GM19238 (cell line): ENCODE data around the gene SAE1.
"Not testable (repeated sequence)": the region's sequence is repeated elsewhere in the genome, so short reads cannot be mapped to it uniquely, and the experiment has no call there.

Experiments
- DNase-seq: peaks from one replicate; pipeline ENCODE4 v3.0.0; 2011; ENCODE audit warnings: low spot score; ENCODE audit not compliant: insufficient read length

SAE1 gene

DNA sequence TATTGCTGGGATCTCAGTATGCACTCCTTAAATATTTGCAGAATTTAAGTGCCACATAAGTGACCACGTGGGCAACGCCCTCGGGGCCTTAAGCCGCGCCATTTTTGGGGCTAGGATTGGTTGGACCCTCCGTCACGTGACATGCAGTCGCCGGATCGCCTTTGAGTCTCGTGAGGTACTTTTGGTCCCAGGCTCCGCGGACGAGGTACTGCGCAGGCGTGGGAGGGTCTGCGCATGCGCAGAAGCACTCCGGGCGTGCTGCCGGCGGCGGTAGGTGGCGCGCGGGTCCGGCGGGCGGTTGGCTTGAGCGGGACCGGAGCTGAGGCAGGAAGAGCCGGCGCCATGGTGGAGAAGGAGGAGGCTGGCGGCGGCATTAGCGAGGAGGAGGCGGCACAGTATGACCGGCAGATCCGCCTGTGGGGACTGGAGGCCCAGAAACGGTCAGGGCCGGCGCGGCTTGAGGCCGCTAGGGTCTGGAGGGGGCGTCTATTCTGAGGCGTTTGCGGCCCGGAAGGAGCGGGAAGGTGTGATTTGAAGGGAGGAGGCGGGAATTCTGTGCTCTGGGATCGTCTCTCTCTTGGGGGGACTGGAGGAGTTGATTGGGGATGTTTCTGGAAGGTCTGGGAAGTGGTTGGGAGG is at the start of gene SAE1:
Gene SAE1 (plus strand): TSS at position 247 of the 639 bp plus-strand sequence. CDS start 96 bp downstream, at position 343.
- DNase-seq = peak; percentile 98

DNA sequence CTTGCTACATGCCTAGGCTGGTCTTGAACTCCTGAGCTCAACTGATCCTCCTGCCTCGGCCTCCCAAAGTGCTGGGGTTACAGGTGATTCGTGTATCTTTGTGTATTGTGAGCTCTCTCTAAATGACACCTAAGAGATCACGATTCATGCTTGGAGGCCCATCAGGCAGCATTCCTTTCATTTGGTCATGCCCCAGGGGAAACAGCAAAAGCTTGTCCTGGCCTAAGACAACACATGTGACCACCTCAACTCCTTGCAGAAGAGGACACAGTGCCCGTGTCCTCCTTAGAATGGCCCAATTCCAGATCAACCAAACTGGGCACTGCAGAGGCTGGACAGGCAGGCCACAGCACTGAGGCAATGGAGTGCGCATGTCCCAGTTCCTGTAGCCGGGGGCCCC is 49.5 kb upstream of the SAE1 start:
- no peak for DNase-seq

DNA sequence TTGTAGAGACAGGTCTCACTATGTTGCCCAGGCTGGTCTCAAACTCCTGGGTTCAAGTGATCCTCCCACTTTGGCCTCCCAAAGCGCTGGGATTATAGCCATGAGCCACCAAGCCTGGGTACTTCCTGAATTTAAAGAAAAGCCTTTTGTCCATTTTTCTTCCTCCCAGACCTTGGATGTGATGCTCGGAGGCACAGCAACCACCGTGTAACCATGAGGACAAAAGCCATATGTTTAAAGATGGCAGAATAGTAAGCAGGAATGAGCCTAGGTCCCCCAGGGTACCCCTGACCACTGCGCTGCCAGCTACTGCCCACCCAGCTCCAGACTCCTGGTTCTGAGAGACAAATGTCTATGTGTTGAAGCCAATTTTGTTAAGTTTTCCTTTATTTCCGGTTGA is 48.1 kb upstream of the SAE1 start:
- DNase-seq = no peak

DNA sequence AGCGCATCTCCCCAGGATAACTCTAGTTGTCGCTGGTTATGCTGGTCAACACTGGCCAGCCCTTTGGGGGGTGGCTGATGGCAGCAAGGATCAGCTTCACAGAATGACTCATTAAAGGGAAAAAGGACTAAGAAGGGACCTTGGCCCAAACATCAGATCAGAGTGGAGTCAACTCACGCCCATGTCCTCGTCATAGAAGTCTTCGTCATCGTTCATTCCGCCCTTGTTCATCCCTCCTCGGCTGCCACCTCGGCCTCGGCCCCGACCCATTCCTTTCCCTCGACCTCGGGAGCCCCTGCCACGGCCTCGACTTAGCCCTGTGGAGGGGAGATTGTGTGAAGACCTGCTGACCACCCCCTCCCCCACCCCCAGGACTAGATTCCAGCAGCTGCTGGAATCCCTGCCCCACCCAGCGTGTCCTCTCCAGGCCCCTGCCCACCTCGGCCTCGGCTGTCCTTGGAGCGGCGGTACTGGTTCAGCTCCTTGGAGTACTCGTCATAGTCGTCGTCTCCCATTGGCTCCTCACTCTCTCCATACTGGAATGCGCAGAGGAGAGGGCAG is 45.7 kb upstream of the SAE1 start:
- DNase-seq = no peak

DNA sequence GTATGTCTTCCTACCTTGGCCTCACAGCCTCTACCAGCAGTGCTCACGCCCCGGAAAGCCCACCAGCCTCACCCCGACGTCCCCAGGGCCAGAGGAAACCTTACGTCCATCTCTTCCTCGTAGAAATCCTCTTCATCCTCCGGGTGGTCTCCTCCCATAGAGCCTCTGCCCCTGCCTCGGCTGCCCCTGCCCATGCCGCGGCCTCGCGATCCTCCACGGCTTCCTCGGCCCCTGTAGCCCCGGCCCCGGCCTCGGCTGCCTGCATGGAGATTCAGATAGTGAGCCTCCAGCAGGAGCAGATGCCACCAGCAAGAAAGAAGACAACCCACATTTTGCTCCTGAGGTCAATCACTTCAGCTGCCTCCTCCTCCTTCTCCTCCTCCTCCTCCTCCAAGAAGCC is 44.4 kb upstream of the SAE1 start:
- no peak for DNase-seq

DNA sequence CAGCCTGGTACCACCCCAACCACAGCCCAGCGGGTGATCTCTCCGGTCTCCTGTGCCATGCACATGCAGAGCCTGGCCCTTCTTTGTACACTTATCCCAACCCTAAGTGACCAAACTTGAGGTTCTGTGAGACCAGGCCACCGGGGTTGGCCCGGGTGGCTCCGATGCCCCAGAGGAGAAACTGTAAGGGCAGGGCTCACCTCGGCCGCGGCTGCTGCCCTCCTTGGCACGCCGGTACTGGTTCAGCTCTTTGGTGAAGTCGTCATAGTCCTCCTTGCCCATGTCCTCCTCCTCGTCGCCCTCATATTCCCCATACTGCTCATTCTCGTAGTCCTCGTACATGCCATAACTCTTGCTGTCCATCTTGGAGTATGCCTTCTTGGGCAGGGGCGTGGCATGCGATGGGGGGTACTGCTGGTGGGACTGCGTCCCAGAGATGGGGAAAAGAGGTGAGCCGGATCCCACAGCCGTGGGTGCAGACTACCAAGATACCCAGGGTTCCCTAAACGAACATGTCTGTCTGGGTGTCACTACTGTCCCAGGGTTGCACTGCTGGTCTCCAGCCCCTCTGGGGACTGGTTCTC is 40.8 kb upstream of the SAE1 start:
- DNase-seq = no peak

DNA sequence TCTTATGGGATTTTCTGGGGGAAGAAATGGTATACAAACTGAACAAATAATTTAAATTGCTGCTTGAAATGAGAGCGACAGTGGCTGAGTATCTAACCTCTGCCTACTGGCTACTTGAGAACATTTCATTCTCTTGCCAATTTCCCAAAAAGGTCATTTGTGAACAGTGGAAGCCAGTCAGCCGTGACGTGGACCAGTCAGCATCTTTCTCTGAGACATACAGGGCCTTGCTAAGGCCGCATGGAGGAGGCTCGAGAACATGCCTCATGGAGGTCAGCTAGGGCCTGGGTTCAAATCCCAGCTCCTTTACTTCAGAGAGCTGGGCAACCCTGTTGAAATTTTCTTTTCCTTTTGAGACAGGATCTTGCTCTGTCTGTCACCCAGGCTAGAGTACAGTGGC is 37.4 kb upstream of the SAE1 start:
- no peak for DNase-seq

DNA sequence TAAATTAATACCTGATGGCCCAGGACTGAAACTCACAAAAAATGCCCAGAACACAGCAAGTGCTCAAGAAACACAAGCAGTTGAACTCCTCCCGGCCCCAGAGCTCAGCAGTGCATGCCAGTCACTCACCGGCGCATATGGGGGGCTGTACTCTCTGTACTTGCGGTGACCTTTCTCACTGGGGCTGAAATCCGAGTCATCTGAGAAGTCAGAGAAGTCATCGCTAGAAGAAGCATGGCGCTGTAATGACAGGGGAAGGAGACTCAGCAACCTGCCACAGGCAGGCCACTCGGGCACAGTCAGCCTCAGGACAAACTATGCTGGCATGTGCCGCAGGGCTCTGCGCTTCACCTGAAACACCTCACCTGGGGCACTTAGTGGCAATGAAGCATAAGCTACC is 36.8 kb upstream of the SAE1 start:
- peak; percentile 67 for DNase-seq

DNA sequence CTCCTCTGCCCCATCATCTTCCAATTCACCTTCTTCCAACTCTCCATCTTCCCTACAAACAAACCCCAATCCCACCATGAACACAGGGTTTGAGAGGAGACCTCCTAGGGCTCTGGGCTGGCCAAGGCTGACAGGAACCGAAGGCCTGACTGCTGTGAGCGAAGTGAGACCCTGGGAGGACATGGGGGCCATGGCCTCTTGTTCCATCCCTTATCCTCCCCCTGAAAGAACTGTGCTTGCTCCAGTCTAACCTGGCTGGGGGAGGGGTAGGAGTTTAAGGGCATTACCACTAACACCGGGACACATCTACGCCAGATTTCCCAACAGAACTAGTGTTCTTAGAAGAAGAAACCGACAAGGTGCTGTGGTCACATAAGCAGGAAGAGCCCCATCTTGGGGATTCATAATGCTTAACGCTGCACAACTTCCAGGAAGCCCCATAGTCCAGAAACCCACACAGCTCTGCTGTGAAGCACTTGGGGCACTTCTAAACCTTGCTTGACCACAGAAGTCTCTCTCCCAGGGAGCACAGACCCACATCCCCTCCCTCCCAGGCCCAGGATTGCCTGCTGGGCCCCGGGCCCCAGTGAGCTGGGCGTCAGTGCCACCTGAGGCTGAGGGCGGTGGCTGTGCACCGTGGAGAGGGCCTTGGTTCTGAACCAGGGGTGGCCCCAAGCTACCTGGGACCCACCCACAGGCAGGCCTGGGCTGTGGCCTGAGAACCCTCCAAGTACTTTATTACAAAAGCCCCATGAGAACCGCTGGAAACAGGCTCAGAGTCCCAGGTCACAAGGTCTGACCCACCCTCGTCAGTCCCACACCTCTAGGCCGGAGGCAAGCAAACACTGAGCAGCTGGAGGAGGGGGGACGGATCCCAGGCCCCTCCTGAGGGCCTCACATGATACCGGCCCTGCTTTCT is 35.8 kb upstream of the SAE1 start:
- DNase-seq = no peak

DNA sequence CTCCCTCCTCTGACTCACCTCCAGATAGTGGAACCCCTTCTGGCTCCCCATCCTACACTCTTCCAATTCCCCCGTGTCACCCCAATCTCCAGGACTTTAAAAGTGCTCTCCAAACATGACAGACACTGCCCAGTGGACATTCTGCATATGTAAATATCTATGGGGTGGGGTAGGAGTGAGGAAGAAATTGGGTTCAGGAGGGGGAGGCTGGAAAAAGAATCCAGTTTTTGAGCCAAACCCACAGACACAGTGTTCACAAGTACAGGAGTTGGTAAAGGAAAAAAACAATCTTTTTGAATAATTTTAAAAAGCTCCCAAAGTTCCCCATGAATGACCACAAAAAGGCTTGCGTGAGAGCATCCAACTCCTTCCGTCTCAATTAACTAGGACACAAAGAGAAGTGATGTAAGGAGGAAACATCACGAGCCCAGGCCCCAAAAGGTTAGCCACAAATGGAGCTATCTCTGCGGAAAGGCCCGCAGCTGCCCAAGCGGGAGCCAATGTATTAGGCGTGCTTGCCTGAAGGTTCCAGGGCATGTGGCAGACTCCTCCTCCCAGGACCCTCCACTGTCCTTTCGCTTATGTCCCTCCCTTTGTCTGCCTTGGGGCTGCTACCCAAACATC is 35.0 kb upstream of the SAE1 start:
- DNase-seq = no peak

DNA sequence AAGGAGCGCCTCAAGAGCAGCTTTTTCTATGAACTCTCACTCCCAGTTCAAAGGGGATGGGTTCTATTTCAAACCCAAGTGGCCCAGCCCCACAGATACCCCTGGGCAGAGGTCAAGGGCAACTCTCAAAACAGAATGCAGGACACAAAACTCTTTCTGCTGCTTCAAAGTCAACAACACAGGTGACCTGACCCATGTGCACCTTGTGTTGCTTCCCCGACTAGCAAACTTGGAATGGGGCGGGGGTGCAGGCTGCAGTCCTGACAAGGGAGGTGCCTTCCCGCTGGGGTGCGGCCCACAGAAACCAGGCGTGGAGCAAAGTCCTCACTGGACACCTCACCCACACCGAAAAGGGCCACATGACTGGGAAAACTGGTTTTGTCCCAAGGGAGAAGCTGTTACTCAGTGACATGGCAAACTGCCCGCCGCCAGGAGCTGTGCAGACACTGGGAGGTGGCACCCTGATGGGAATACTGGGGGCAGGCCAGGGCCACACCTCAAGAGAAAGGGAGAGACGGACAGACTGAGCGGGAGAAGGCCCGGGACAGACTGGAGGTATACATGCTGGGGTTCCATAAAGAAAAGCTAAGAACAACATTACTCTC is 34.4 kb upstream of the SAE1 start:
- DNase-seq = no peak

DNA sequence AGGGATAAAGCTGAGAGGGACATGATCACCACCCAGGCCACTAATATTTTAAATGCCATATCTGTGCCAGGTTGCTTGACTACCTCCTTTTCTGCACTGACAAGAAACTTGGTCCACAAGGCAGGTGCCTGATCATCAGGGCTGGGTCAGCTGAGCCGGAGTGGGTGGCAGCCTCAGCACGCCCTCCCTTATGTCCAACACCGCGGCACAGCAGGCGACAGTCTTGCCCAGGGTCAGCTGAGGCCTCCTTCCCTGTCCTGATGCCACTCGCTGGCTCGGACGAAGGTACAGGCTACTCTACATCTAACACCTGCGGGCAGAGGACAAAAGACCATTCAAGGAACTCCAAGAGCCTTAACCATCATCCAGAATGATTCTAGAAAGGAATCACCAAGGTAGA is 33.9 kb upstream of the SAE1 start:
- DNase-seq = no peak

DNA sequence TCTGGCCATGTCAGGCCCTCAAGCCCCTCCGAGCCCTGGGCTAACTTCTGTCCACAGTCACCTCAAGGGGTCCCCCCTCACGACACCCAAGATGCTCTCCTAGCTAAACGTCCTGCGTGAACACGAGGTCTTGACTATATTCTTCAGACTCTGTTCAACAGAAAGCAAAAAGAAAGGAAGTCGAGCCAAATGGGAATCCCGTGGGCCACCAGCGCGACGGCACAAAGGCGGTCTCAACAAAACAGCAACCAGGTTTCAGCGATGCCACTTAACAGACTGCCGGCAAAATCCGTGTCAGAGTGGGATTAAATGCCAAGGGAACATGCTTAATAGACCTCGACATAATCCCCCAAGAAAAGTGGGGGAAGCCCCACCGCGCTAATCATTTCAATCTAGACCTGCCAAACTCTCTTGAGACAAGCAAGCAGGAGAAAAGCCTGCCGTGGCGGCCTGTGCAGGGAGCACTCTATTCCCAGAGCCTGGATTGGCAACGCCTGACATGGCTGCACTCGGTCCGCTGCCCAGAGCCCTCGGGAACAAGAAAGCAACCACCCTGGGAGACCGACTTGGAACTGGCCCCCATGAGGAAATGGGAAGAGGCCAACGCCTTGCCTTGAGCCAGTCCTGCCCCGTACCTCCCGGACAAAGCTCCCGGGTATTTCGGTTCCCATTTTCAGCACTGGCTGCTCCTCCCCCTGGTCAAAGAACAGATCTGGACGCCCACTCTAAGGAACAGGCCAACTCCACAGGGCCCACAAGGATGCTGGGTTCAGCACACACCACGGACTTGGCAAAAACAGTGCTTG is 33.0 kb upstream of the SAE1 start:
- DNase-seq = no peak

DNA sequence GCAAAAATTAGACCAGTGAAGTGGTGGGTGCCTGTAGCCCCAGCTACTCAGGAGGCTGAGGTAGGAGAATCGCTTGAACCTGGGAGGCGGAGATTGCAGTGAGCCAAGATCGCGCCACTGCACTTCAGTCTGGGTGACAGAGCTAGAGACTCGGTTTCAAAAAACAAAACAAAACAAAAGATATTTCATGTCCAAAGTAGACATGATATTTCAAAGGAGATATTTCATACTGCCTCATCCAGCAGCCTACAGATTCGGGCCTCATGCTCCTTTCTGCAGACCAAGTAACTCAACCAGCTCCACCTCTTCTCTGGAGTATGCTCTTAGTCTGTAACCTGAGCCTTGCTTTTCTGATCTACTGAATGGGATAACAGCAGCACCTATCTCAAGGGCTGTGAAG is 32.0 kb upstream of the SAE1 start:
- DNase-seq = no peak

DNA sequence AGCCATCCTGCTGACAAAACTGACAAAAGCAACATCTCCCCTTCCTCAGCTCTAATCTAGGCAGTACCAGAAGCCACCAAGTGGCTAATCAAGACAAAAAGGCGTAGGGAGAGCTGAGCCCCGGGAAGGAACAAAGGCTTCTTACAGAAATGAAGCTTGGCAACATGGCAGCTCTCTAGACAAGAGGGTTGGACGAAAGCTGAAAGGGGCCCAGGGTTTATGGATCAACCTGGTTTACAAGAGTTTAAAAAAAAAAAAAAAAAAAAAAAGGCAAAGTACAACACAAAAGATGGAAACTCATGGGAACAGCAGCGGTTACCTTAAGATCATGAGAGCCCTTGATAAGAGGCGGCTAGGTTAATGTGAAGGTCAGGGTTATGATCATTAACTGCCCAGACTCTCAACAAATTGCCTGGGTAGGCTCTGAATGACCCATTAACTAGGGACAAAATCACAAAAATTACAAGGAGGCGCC is 31.0 kb upstream of the SAE1 start:
- no peak for DNase-seq

DNA sequence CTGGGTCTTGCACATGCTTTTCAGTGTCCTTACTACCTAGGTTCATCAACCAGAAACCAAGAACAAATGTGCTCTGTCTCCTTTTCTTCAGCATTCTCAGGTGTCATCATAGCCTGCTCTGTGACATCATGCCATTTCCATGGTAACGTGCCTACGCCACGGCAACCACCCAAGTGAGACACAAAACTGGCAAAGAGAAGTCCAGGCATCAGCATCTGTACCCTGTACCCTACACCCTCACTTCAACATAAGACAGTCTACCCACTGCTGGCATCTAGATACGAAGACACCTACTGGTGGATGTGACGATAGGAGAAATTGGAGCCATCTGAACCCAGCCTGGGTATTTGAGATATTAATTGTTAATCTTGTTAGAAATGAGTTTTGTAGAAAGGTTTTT is 30.3 kb upstream of the SAE1 start:
- DNase-seq = no peak

DNA sequence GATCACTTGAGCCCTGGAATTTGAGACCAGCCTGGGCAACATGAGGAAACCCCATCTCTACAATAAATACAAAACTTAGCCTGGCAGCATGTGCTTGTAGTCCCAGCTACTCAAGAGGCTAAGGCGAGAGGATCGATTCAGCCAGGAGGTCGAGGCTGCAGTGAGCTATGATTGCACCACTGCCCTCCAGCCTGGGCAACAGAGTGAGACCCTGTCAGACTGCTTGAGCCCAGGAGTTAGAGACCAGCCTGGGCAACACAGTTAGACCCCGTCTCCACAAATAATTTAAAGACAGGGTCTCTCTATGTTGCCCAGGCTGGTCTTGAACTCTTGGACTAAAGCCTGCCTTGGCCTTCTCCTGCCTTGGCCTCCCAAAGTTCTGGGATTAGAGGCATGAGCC is 29.5 kb upstream of the SAE1 start:
- not testable (repeated sequence) for DNase-seq

DNA sequence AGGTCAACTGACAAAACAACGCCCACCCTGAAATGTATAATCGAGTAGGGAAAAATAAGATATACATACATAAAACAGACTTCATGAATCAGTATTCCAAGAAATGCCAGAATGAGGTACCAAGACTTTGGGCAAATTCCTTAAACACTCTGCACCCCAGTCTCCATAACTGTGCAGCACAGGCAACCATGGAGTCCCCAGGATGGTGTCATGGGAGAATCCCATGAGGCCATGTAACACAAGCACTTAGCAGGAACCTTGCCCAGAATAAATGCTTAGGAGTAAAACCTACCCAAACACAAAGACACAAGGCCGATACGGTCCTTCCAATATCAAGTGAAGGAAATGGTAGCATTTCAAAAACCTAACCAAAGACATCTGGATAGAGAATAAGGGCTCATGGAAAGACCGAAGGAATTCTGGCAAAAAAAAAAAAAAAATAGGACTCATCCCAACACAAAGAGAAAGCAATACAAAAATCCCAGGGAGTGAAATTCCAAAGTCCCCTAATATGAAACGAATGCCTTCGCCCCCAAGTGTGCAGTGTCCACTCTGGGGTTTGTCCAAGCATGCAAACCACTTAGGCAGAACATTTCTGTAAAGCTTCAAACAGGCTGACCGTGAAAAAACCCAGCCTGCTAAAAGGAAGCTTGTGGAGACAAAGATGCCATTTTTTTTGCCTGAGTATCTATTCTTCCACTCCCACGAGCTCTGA is 28.1 kb upstream of the SAE1 start:
- DNase-seq = no peak

DNA sequence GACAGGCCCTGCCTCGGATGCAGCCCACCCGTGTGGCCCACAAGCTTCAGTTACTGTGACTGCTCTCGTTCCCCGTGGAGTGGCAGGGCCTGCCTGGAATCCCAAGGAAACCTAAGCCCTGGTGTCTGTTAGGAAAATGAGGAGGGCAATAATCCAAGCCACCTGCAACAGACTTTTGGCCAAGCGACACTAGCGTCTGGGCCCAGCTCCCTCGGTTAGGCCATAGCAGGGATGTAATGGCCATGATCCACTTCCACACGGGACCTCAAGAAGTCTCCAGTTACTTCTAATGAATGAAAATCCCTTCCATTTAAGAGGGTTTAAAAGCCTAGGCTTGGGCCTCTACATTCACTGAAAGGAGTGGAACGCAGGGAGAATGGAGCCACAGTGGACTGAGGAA is 26.0 kb upstream of the SAE1 start:
- no peak for DNase-seq

DNA sequence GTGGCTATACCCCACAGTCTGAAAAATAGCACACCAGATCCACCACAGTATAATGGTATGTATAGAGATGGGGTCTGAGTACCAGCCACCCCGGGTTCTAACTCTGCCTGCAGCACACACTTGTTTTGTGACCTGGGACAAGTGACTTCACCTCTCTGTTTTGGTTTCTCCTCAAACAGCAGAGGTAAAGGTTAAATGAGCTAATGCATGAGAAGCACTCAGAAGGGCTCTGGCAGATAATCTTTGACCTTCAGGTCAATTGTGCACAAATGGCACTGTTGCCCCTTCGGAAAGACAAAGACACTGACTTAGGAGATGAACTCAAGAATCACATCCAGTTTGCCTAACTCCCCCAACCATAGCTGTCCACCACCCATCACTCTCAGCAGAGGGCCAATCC is 24.8 kb upstream of the SAE1 start:
- DNase-seq = no peak
